HuH-7.5 (cell line): ENCODE results near the gene TMC8.
"Not testable (repeated sequence)": the region's sequence is repeated elsewhere in the genome, so short reads cannot be mapped to it uniquely, and the experiment has no call there.

Source experiments
- DNase-seq: peaks from one replicate; pipeline ENCODE4 v3.0.0; 2011; ENCODE audit warnings: low spot score

Gene TMC8

DNA sequence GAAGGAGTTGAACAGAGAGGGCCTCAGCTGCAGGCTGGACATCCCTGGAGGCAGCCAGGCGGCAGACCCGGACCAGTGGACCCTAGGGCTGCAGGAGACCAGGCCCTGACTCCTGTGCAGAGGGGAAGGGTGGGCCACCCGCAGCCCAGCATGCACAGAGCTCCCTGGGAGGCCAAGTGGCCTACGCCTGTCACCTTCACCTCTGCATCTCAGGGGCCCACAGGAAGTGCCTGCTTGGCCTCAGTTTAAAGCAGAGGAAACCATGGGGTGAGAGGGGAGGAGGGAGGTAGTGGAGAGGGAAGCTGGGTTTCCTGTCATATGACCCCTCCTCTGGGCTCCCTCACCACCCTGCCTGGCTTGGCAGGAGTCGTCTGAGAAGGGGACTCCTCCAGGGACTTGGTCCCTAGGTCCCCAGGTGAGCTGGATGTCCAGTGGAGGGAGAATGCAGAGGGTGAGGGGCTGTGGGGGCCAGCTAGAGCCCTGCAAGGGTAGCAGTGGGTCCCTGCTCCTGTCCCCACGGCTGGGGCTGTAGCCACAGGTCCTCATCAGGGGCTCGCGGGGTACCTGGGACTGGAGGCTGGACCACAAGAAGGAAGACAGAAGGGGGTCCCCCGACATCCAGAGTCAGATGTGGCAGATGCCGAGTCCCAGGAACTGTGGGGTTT is at the start of gene TMC8:
TSS of gene TMC8 (plus strand) at position 335 of the 665 bp plus-strand sequence. CDS start 818 bp downstream, outside the sequence.
- DNase-seq, result no peak

GRCh38 chr17:78081551-78081950 is 49.0 kb upstream of the TMC8 start:
- no peak for DNase-seq

DNA sequence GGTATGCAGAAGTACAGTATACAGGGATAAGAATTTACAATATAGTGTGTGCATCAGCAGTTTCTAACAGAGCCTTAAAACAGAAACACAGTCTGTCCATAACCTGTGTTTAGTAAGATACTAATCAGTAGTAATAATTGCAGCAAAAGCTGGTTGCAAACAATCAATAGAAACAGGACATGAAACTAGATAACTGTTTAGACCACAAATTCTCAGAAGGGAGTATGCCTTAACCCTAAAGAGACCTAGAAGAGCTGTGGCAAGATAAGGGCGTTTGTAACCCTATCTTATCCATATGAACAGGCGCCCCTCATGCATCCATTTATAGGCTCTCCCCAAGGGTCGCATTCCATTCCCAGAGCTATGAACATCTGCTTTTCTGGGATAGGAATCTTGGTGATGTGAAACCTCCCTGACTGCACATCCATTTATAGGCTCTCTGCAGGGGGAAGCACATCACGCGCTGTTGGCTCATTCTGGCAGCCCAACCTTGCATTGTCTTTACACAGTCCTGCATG is 48.2 kb upstream of the TMC8 start:
- DNase-seq, result not testable (repeated sequence)

GRCh38 chr17:78082988-78083387 is 47.6 kb upstream of the TMC8 start:
- no peak for DNase-seq

- DNase-seq, result no peak
These were observed 43.8 kb upstream of the TMC8 start for GRCh38 chr17:78086740-78087139.

DNA sequence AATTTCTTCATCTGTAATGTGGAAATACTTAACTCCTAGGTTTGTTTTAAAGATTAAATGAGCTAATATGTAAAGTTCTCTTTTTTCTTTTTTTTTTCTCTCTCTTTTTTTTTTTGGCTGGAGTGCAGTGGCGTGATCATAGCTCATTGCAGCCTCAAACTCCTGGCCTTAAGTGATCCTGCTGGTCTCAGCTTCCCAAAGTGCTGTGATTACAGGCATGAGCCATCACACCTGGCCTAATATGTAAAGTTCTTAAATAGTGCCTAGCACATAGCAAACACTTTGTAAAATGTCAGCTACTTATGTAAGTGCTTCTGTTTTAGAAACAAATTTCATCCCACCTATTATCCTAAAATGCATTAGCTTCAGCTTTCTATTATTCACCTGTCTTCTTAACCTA is 42.0 kb upstream of the TMC8 start:
- DNase-seq, result no peak

GRCh38 chr17:78089576-78090281 is 40.8 kb upstream of the TMC8 start:
- DNase-seq, result no peak

- no peak for DNase-seq
These were observed 37.7 kb upstream of the TMC8 start for GRCh38 chr17:78092794-78093324.

GRCh38 chr17:78095035-78095434 is 35.5 kb upstream of the TMC8 start:
- no peak for DNase-seq

- no peak for DNase-seq
These were observed 34.5 kb upstream of the TMC8 start for GRCh38 chr17:78096093-78096492.

- DNase-seq, result no peak
These were observed 29.5 kb upstream of the TMC8 start for GRCh38 chr17:78101112-78101511.

- no peak for DNase-seq
These were observed 29.0 kb upstream of the TMC8 start for GRCh38 chr17:78101542-78101941.

- no peak for DNase-seq
These were observed 27.3 kb upstream of the TMC8 start for GRCh38 chr17:78103311-78103710.

- no peak for DNase-seq
These were observed 26.0 kb upstream of the TMC8 start for GRCh38 chr17:78104540-78104941.

- no peak for DNase-seq
These were observed 25.5 kb upstream of the TMC8 start for GRCh38 chr17:78105101-78105500.

DNA sequence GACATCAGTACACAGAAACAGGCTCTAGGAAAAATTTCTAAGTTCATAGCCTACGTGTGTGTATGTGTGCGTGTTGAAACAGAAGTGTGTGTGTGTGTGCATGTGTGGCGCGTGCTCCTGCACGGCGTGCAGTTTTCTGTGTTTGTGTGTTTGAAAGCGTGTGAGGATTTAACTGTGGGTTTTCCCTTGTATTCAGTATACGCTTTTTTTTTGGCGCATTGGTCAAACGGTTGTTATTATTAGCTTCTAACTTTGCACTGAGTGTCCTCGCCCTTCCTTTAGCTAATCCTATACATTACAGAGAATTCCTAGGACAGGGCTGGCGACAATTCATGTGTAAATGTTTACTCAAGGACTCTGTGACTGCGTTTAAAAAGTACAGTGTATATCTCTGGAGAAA is 25.0 kb upstream of the TMC8 start:
- no peak for DNase-seq

- DNase-seq, result no peak
These were observed 24.4 kb upstream of the TMC8 start for GRCh38 chr17:78106211-78106610.

DNA sequence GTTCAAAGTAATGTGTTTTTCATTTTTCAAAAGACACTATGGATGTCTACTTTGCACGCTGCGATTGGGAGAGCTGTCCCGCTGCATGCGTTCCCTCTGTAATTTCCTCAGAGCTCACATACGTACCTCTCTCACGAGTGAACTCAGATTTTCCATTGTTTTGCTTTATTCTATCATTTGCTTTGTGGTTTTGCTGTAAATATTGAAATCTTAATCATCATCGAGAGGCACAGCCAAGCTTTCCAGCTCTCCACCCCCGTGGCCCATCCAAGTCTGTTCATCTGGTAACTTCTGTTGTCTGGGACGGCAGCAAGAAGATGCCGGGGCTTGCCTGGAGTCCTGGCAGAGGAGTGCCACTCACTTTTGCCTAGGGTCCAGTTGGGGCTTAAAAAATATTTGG is 23.1 kb upstream of the TMC8 start:
- DNase-seq, result no peak

GRCh38 chr17:78107976-78108725 is 22.4 kb upstream of the TMC8 start:
- no peak for DNase-seq

DNA sequence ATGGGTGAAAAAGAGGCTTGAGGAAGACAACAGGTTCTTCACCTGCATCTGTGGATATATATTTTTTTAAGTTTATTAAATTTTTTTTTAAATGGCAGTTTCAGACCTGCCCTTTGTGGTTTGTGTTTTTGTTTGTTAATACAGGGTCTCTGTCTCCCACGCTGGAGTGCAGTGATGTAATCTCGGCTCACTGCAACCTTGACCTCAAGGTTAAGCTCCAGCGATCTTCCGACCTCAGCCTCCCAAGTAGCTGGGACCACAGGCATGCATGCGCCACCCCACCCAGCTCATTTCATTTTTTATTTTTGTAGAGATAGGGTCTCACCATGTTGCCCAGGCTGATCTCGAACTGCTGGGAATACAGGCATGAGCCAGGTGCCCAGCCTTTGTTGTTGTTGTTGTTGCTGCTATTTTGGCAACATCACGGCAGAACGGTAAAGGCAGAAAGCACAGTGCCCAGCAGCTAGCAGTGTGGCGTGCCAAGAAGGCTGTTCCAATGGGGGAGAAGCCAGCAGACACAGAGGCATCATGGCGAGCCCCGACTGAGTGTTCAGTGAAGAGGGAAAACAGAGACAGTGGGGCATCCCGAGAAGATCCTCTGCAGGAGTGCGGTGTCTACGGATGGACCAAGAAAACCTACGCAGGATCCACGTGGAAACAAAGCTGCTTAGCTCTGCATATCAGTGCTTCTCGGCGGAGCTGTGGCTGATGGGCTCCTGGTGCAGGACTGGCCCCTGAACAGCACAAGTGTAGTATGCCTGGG is 21.7 kb upstream of the TMC8 start:
- no peak for DNase-seq

- no peak for DNase-seq
These were observed 21.1 kb upstream of the TMC8 start for GRCh38 chr17:78109489-78109761.

DNA sequence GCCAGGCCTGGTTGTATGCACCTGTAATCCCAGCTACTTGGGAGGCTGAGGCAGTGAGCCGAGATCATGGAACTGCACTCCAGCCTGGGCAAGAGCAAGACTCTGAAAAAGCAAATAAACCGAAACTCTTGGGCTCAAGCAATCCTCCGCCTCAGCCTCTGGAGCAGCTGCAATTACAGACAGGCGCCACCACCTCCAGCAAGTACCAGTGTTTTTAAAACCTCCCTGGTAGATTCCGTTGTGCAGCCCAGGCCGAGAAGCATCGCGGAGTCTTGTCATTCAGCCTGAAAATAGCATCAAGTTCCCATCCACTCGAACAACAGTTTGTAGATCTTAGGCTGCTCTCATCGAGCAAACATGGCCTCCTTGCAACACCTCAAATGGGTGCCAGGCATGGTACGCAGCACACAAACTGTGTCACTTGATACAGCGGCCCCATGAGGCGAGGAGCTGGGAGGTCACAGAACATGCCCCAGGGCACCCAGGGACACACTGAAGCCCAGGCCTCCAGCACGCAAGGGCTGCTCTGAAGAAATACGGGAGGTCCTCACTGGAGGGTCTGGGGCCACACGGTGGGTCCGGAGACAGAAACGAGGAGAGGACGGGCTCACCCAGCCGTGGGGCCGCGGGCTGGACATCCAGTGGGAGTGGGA is 20.1 kb upstream of the TMC8 start:
- DNase-seq, result no peak
